Erythroblast (primary cell): Measurements from ENCODE around the gene P2RY6.

ENCODE experiments used
- GATA1 ChIP-seq: IDR thresholded peaks from 2 replicates; pipeline ENCODE4 v1.6.1; 2011; ENCODE audit warnings: low read depth, mild to moderate bottlenecking, control low read depth, low read length, moderate library complexity
- POLR2A ChIP-seq: IDR thresholded peaks from 2 replicates; pipeline ENCODE4 v1.6.1; 2011; ENCODE audit warnings: mild to moderate bottlenecking, low read length

DNA sequence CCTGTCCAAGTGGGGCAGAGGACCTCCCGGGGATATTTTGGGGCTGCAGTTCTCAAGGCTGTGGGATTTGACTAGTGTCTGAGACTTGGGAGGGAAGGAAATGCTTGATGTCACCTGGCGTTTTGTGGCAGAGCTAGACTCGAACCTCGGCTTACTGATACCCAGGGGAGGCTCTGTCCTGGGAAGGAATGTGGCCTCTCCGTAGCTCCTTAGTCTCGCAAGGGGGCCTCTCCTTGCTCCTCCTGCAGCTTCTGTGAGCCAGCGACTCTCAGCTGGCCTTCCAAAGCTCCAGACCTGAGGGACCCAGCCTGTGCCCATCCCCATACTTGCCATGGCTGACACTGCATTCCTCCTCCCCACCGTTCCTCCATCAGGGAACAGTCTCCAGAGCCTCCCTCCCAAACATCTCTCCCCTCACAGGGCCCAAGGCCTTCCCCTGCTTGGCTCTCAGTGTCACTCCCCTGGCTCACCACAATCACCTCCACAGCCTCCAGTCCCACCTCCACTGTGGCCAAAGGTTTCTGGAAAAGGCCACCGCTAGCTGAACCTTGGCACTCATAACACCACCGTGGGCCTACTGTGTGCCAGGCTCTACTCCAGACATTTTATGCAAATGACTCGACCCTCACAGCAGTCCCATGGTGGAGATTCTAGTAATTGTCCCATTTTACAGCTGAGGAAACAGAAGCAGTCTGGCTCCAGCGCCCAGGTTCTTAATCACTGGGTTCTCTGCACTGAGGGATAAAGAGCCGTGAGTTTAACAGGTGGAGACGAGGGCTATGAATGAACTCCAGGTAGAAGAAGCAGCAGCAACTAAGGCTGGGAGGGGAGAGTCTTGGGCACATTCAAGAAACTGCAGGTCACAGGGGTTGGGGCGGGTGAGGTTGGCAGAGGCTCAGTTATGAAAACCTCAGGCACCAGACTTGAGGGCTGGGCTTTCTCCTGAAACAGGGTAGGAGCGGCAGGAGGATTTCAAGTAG is 42.0 kb upstream of the P2RY6 start:
- TF ChIP-seq POLR2A = no peak
- TF ChIP-seq GATA1 = no peak
